K562 (cell line): Measurements from ENCODE around the gene ARID4B. TPM values are rescaled to one million over a fixed set of nuclear protein-coding genes. Genes with fewer than 3 reads are reported as not detected.

Experiments
- ATAC-seq: fragments of 200-7000 bp; cut with Tn5 transposase; 3 replicates; pipeline ENCODE4 v1.9.1; 2020; ENCODE audit warnings: moderate library complexity
- BruUV-seq: library from RNA; stranded (reverse); fragments of 400-500 nt; replicated peaks from 2 replicates; lab custom pipeline; 2021; lab: Mats Ljungman, UMichigan
- CTCF ChIA-PET: fragments of 300-600 bp; formaldehyde crosslinking; extraction: SDS; loops from one replicate; lab custom pipeline; 2021; ENCODE audit warnings: low intra/inter-chr PET ratio; lab: Yijun Ruan, JAX
- POLR2A ChIA-PET: fragments of 300-600, 350-650 bp; sonication (Branson Sonifier 250); formaldehyde crosslinking; extraction: SDS; loops from one replicate; lab custom pipeline; 2021; ENCODE audit warnings: antibody characterized with exemption, inconsistent platforms; lab: Yijun Ruan, JAX
- DNase-seq, 4 experiments: peaks; one replicate each; pipeline versions ENCODE4 v3.0.0 to v3.0.0-alpha.2; 2011 to 2018; ENCODE audit warnings: low spot score in 3 of 4, mixed read lengths in 3 of 4; ENCODE audit errors: extremely low read depth in 1 of 4
- FAIRE-seq: peaks from 2 replicates; lab custom pipeline; 2011; peaks lifted over from hg19 to GRCh38; lab: Jason Lieb, UNC
- H2AFZ ChIP-seq: 2 replicates; pipeline ENCODE4 v1.6.0; 2011; ENCODE audit warnings: low read depth, low read length, control low read depth, inconsistent platforms
- H3K27ac ChIP-seq: fragments of 200-600 bp; 3 replicates; pipeline ENCODE4 v1.8.0; 2011; ENCODE audit warnings: low read depth, mild to moderate bottlenecking, control low read depth, inconsistent platforms, low read length, moderate library complexity, mixed read lengths; ENCODE audit errors: extremely low read depth
- H3K27me3 ChIP-seq, 2 experiments: fragments of 300-600 bp in 1 of 2; 2 replicates in 1 of 2; 3 replicates in 1 of 2; pipeline versions ENCODE4 v1.6.0 to v1.8.0; 2011; ENCODE audit warnings: inconsistent platforms in 2 of 2, low read length in 2 of 2, mild to moderate bottlenecking in 1 of 2, mixed read lengths in 1 of 2, moderate library complexity in 1 of 2; ENCODE audit not compliant: control insufficient read depth in 2 of 2, insufficient read depth in 2 of 2
- H3K36me3 ChIP-seq: fragments of 300-600 bp; 3 replicates; pipeline ENCODE4 v1.8.0; 2011; ENCODE audit warnings: mild to moderate bottlenecking, low read length, inconsistent platforms; ENCODE audit not compliant: control insufficient read depth, insufficient read depth
- H3K4me1 ChIP-seq, 2 experiments: fragments of 200-600 bp in 1 of 2; replicated peaks in 1 of 2; 2 replicates in 1 of 2; 3 replicates in 1 of 2; pipeline versions ENCODE4 v1.5.1 to v1.8.0; 2011; ENCODE audit warnings: inconsistent platforms in 2 of 2, low read length in 2 of 2, mild to moderate bottlenecking in 1 of 2, mixed read lengths in 1 of 2, moderate library complexity in 1 of 2; ENCODE audit not compliant: control insufficient read depth in 2 of 2, insufficient read depth in 2 of 2
- H3K4me2 ChIP-seq: 2 replicates; pipeline ENCODE4 v1.6.1; 2011; ENCODE audit warnings: low read length, control low read depth, inconsistent platforms, mixed read lengths; ENCODE audit not compliant: insufficient read depth
- H3K4me3 ChIP-seq: fragments of 200-600 bp; sonication (generic), shearing (Covaris generic); 2 replicates; pipeline ENCODE4 v1.5.1; 2016; ENCODE audit warnings: control low read depth, inconsistent platforms
- H3K79me2 ChIP-seq: fragments of 200-600 bp; 3 replicates; pipeline ENCODE4 v1.8.0; 2011; ENCODE audit warnings: low read length, inconsistent platforms; ENCODE audit not compliant: control insufficient read depth, insufficient read depth
- H3K9ac ChIP-seq, 2 experiments: 2 replicates each; pipeline versions ENCODE4 v1.6.0 to v1.6.1; 2011; ENCODE audit warnings: low read depth in 2 of 2, low read length in 2 of 2, control low read depth in 1 of 2, inconsistent platforms in 1 of 2, mild to moderate bottlenecking in 1 of 2, mixed read lengths in 1 of 2; ENCODE audit not compliant: insufficient read depth in 1 of 2
- H3K9me1 ChIP-seq: one replicate; pipeline ENCODE4 v1.6.0; 2011; ENCODE audit warnings: inconsistent platforms, mild to moderate bottlenecking, low read length, moderate library complexity; ENCODE audit not compliant: control insufficient read depth, insufficient read depth
- H3K9me3 ChIP-seq: replicated peaks from 2 replicates; pipeline ENCODE4 v1.5.1; 2011; ENCODE audit warnings: low read depth, low read length, inconsistent platforms; ENCODE audit not compliant: control insufficient read depth, insufficient read depth
- H4K20me1 ChIP-seq: replicated peaks from 2 replicates; pipeline ENCODE4 v1.6.1; 2011; ENCODE audit warnings: low read length, inconsistent platforms, mixed read lengths; ENCODE audit not compliant: control insufficient read depth, insufficient read depth
- C11orf30 ChIP-seq: fragments of 450-650 bp; IDR thresholded peaks from 2 replicates; pipeline ENCODE4 v1.6.1; 2016; ENCODE audit warnings: low read depth, mild to moderate bottlenecking
- CCAR2 ChIP-seq: fragments of 200-400 bp; formaldehyde crosslinking; IDR thresholded peaks from 2 replicates; pipeline ENCODE4 v1.6.1; 2017; ENCODE audit warnings: mild to moderate bottlenecking, low read depth, low read length
- CHD4 ChIP-seq: fragments of 200-600 bp; sonication (generic); IDR thresholded peaks from 3 replicates; pipeline ENCODE4 v1.6.1; 2012; ENCODE audit warnings: low read depth, mild to moderate bottlenecking, mixed read lengths, low read length, inconsistent platforms; ENCODE audit not compliant: insufficient read depth, insufficient replicate concordance, poor library complexity, severe bottlenecking
- FOS ChIP-seq: IDR thresholded peaks from 3 replicates; pipeline ENCODE4 v1.6.1; 2011; ENCODE audit not compliant: insufficient read length; ENCODE audit errors: extremely low read depth
- FOXA3 ChIP-seq, 2 experiments: fragments of 450-650 bp in 1 of 2; sonication (generic) in 1 of 2; formaldehyde crosslinking; IDR thresholded peaks in 1 of 2; conservative IDR thresholded peaks in 1 of 2; 2 replicates each; pipeline versions ENCODE4 v1.4.0 to v1.8.0; 2020 to 2022; ENCODE audit warnings: mild to moderate bottlenecking in 2 of 2, missing genetic modification reagents in 1 of 2
- HDGF ChIP-seq: fragments of 450-650 bp; IDR thresholded peaks from 2 replicates; pipeline ENCODE4 v1.6.1; 2016
- MEIS2 ChIP-seq: fragments of 450-650 bp; IDR thresholded peaks from 2 replicates; pipeline ENCODE4 v1.6.1; 2014; ENCODE audit warnings: mild to moderate bottlenecking; ENCODE audit not compliant: partially characterized antibody
- PHF20 ChIP-seq: fragments of 450-650 bp; IDR thresholded peaks from 2 replicates; pipeline ENCODE4 v1.6.1; 2018; ENCODE audit not compliant: partially characterized antibody
- PKNOX1 ChIP-seq: fragments of 450-650 bp; IDR thresholded peaks from 2 replicates; pipeline ENCODE4 v1.6.1; 2016
- TRIM28 ChIP-seq: fragments of 450-650 bp; IDR thresholded peaks from 2 replicates; pipeline ENCODE4 v1.6.1; 2017
- ZNF316 ChIP-seq: fragments of 450-650 bp; IDR thresholded peaks from 2 replicates; pipeline ENCODE4 v1.6.1; 2016
- ZNF696 ChIP-seq: fragments of 250-450 bp; sonication (Bioruptor Pico); conservative IDR thresholded peaks from 2 replicates; pipeline ENCODE4 v1.4.0; 2020; ENCODE audit warnings: mild to moderate bottlenecking, moderate library complexity
- WGBS: fragments of 100-300 bp; shearing (Covaris generic); methylation state at CpG from one replicate; pipeline ENCODE4 v1.1.6; 2016; ENCODE audit warnings: low coverage, mixed read lengths; ENCODE audit not compliant: insufficient coverage; ENCODE audit errors: missing lambda C conversion rate; 5-methylcytosine and 5-hydroxymethylcytosine counted together
- in situ Hi-C: fragments of 300-500 bp; cut with MboI; formaldehyde crosslinking; loops from 4 replicates; pipeline ENCODE4 v1.15.0; 2018; ENCODE audit warnings: inconsistent platforms, mixed read lengths
- intact Hi-C: fragments of 100-400 bp; cut with micrococcal nuclease; formaldehyde crosslinking; loops from 2 replicates; pipeline ENCODE4 v1.14.2; 2022
- polyA plus RNA-seq, 8 experiments: library from polyadenylated mRNA; depleted of rRNA in 4 of 8; stranded (reverse) in 5 of 8; unstranded in 3 of 8; fragments of >200 nt; fragmentation: Nextera tagmentation in 2 of 8; fragmentation: Illumina TruSeq in 1 of 8; extraction: Ambion mirVana in 2 of 8; extraction: Trizol in 1 of 8; gene quantifications; 2 replicates each; pipeline versions ENCODE4 v1.2.1 to v1.2.3, GENCODE V29; 2011 to 2014; ENCODE audit warnings: inconsistent platforms in 1 of 8, missing spikeins in 1 of 8
- total RNA-seq, 7 experiments: library from RNA; depleted of rRNA in 6 of 7; stranded (reverse); fragments of >200 nt in 6 of 7; fragmentation: Illumina TruSeq in 2 of 7; extraction: Trizol in 2 of 7; gene quantifications; 2 replicates each; pipeline versions ENCODE4 v1.2.1 to v1.2.3, GENCODE V29; 2011 to 2021; ENCODE audit warnings: low replicate concordance in 1 of 7

Gene ARID4B
- total and polyA plus RNA-seq, 9 of the 15 experiments (the other 6 are each of a cell fraction or from before 2014, with no cell fraction given): 8.4 to 38.9 (median 18.5) TPM

- Histone ChIP-seq H3K36me3 (peaks cover 40% of the 10 kb centered on the region; the same call in 2 of the 3 replicates), H3K27ac (no peak overlapping the region), H3K4me1 (peaks cover 7 to 16% of the 10 kb centered on the region in 2 experiments; a peak in 4 of 5 replicates), H3K9me1 (no peaks in the 10 kb centered on the region), H2AFZ (no peak overlapping the region), H3K9ac (peak overlapping the region; percentile 23 to 84; a peak in 2 of 4 replicates), H3K79me2 (peaks cover 90% of the 10 kb centered on the region), H4K20me1 (no peaks in the 10 kb centered on the region; the same call in 1 of the 2 replicates), H3K4me3 (no peak overlapping the region), H3K9me3 (no peaks in the 10 kb centered on the region), H3K4me2 (peak overlapping the region; percentile 27), H3K27me3 (no peaks in the 10 kb centered on the region)
- intact Hi-C loops: no loop called here
- FAIRE-seq (no peak), ATAC-seq (no peak), DNase-seq (no peak)
- ChIA-PET POLR2A (interaction anchor here (0.5 to 5.0 kb wide), 5 partner anchors 8 to 199 kb away, joined by 3 to 38 read pairs (median 3); partner anchors contain the start of gene TBCE), CTCF (no interaction called here)
- whole genome bisulfite sequencing: 80% methylated on average over 5 of the region's 5 CpGs
- in situ Hi-C loops: no loop called here
- BruUV-seq: no TSS peak
- no peak for TF ChIP-seq ZNF696 (CRISPR knock-in tag)
- TF ChIP-seq PHF20: no peak
- TF ChIP-seq CHD4: no peak
Observed at GRCh38 chr1:235324296-235324695, 3.7 kb downstream of the ARID4B start.

GRCh38 chr1:235320521-235321179, 7.3 kb downstream of the ARID4B start:
- Histone ChIP-seq H3K79me2 (peaks cover 95% of the 10 kb centered on the region), H3K27ac (peak overlapping the region; percentile 16; the same call in 1 of the 3 replicates), H3K36me3 (peaks cover 48% of the 10 kb centered on the region)
- peak; percentile 4 for ATAC-seq
- intact Hi-C loops: no loop called here
- 0 out of 4 replicates have a peak, but pooled peaks of 1 of the 2 experiments have one; percentile 45 for TF ChIP-seq FOXA3 (CRISPR knock-in tag; conservative IDR thresholded peaks at IDR 0.05 in 1 of 2, IDR thresholded peaks at IDR 0.05 in 1 of 2)
- TF ChIP-seq TRIM28: 0 out of 2 replicates have a peak, but pooled peaks have one; percentile 51
- TF ChIP-seq PKNOX1: peak; percentile 33; the same call in 1 of the 2 replicates
- 0 out of 2 replicates have a peak, but pooled peaks have one; percentile 18 for TF ChIP-seq HDGF
- peak; percentile 24; the same call in 1 of the 2 replicates for TF ChIP-seq C11orf30
- TF ChIP-seq ZNF316: peak; percentile 67
- no peak for TF ChIP-seq CCAR2
- TF ChIP-seq MEIS2: peak; percentile 15
- TF ChIP-seq FOS: no peak
- TF ChIP-seq, all 486 proteins: peak for 7
- no peak overlapping the region for H2AFZ ChIP-seq
- CTCF ChIA-PET: no interaction called here
- no peak overlapping the region for H3K9ac ChIP-seq
- H3K4me1 ChIP-seq: peaks cover 4 to 7% of the 10 kb centered on the region in 2 experiments; a peak in 3 of 5 replicates
- 59% methylated on average over 6 of the region's 6 CpGs for WGBS
- POLR2A ChIA-PET: interaction anchor here (0.6 kb wide), 1 partner anchor 10 kb away, joined by 3 read pairs; no protein-coding TSS in a partner anchor
- no peaks in the 10 kb centered on the region for H3K9me3 ChIP-seq
- DNase-seq (no peak), FAIRE-seq (no peak)
- no peaks in the 10 kb centered on the region; the same call in 1 of the 2 replicates for H4K20me1 ChIP-seq
- BruUV-seq: no TSS peak
- no peaks in the 10 kb centered on the region for H3K9me1 ChIP-seq
- no peak overlapping the region for H3K4me2 ChIP-seq
- no peaks in the 10 kb centered on the region for H3K27me3 ChIP-seq
- H3K4me3 ChIP-seq: no peak overlapping the region
- in situ Hi-C loops: no loop called here
